ENCODE data around the gene C1orf74. TPM values are rescaled to one million over a fixed set of nuclear protein-coding genes. Genes with fewer than 3 reads are reported as not detected.

The C1orf74 gene
- total RNA-seq, 4 donors from 2014 or later = 0.38 to 0.82 (median 0.54) TPM

DNA sequence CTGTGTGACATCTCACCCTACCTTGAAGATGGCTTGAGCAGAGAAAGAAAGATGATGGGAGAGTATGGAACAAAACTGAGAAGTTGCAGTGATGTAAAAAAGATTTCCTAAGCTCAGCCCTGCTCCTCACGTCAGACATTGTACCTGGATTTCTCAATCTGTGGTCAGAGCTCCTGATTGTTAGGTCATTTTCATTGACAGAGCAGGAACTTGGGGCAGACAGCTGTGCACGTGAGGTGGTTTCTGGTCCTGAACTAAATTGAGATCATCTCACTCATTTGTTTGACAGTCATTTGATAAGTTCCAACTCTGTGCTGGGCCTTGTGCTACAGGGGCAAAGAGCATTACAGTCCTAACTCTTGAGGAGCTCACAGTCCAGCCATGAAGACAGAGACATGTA is 18.3 kb downstream of the C1orf74 start:
- ATAC-seq (no peak), DNase-seq (no peak)
- no peaks in the 10 kb centered on the region for H3K27me3 ChIP-seq
- no peaks in the 10 kb centered on the region for H3K9me3 ChIP-seq
- intact Hi-C loops (cut with DNase I; ENCODE audit: low total_unique reads) (no loop called here), in situ Hi-C loops (cut with MboI; ENCODE audit: low sequenced_read_pairs in 4 of 4) (no loop called here)
- H3K4me3 ChIP-seq = no peak overlapping the region
- no peaks in the 10 kb centered on the region for H3K36me3 ChIP-seq
- TF ChIP-seq, protein P1, sequence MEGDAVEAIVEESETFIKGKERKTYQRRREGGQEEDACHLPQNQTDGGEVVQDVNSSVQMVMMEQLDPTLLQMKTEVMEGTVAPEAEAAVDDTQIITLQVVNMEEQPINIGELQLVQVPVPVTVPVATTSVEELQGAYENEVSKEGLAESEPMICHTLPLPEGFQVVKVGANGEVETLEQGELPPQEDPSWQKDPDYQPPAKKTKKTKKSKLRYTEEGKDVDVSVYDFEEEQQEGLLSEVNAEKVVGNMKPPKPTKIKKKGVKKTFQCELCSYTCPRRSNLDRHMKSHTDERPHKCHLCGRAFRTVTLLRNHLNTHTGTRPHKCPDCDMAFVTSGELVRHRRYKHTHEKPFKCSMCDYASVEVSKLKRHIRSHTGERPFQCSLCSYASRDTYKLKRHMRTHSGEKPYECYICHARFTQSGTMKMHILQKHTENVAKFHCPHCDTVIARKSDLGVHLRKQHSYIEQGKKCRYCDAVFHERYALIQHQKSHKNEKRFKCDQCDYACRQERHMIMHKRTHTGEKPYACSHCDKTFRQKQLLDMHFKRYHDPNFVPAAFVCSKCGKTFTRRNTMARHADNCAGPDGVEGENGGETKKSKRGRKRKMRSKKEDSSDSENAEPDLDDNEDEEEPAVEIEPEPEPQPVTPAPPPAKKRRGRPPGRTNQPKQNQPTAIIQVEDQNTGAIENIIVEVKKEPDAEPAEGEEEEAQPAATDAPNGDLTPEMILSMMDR (IDR thresholded peaks at IDR 0.05 in 4 of 5, conservative IDR thresholded peaks at IDR 0.05 in 1 of 5) = no peak
- no peak for TF ChIP-seq POLR2A (IDR thresholded peaks at IDR 0.05)
- H3K27ac ChIP-seq = no peak overlapping the region
- peaks cover 9 to 12% of the 10 kb centered on the region in 2 donors for H3K4me1 ChIP-seq

DNA sequence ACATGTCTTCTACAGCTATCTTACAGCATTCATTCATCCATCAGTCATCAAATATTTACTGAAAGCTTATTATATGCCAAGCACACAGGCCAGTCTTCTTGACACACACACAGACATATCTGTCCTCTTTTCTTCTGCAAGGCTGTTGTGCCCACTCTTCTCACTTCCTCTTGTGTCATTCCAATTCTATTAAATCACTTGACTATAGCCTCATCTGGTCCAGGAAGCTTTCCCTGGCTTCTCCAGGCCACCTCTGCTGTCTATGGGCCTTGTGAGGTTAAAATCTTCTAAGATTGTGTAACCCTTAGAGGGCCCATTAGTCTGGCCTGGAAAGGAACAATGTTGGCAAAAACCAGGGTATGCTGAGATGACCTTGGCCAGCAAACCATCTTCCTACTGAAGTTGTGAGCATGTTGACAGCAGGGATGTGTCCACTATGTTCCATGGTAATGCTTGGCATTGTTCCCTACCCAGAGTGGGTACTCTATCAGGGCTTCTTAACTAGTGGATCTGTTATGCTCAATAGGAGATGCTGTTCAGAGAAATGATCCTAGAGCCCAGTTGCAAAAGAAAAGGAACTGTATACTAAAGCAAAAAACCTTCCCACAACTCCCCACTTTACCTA is 23.2 kb downstream of the C1orf74 start:
- no peak for DNase-seq
- in situ Hi-C loops (cut with MboI; ENCODE audit: low sequenced_read_pairs in 4 of 4) (no loop called here), intact Hi-C loops (cut with DNase I; ENCODE audit: low total_unique reads) (no loop called here)
- TF ChIP-seq POLR2A (IDR thresholded peaks at IDR 0.05) = no peak
- TF ChIP-seq, protein P1 (IDR thresholded peaks at IDR 0.05 in 4 of 5, conservative IDR thresholded peaks at IDR 0.05 in 1 of 5) = no peak
- H3K27ac ChIP-seq = no peak overlapping the region
- H3K4me1 ChIP-seq = peaks cover 0 to 12% of the 10 kb centered on the region in 2 donors
- no peaks in the 10 kb centered on the region for H3K36me3 ChIP-seq
- H3K9me3 ChIP-seq = no peaks in the 10 kb centered on the region
- H3K4me3 ChIP-seq = no peak overlapping the region
- H3K27me3 ChIP-seq = no peaks in the 10 kb centered on the region
- ATAC-seq = no peak

DNA sequence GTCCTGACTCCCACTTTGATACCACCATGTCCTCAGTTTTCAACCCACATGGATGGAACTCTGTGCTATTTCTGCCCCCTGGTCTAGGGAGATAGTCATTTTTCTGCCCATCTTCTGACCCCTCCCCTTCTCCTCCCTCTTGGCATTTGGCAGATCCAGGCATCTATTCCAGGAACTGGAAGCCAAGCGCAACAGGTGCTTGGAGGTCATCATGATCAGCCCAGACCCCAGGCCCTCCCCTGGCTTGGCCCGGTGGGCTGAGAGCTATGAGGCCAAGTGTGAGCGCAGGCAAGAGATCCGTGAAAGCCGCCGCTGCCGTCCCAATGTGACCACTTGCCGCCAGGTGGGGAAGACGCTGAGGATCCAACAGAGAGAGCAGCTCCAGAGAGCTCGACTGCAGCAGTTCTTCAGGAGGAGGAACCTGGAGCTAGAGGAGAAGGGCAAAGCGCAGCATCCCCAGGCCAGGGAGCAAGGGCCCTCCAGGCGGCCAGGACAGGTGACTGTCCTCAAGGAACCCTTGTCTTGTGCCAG is 24.5 kb downstream of the C1orf74 start:
- Histone ChIP-seq H3K36me3 (no peaks in the 10 kb centered on the region), H3K27ac (no peak overlapping the region), H3K27me3 (no peaks in the 10 kb centered on the region), H3K4me1 (peaks cover 0 to 12% of the 10 kb centered on the region in 2 donors), H3K4me3 (no peak overlapping the region), H3K9me3 (no peaks in the 10 kb centered on the region)
- no peak for DNase-seq
- intact Hi-C loops (cut with DNase I; ENCODE audit: low total_unique reads) (no loop called here), in situ Hi-C loops (cut with MboI; ENCODE audit: low sequenced_read_pairs in 4 of 4) (loop anchor here in 1 of 4 donors (5.0 kb wide), 1 partner anchor 183 kb away; no protein-coding TSS in a partner anchor)
- TF ChIP-seq, protein P1 (IDR thresholded peaks at IDR 0.05 in 4 of 5, conservative IDR thresholded peaks at IDR 0.05 in 1 of 5) = no peak
- TF ChIP-seq POLR2A (IDR thresholded peaks at IDR 0.05) = no peak
- no peak for ATAC-seq

DNA sequence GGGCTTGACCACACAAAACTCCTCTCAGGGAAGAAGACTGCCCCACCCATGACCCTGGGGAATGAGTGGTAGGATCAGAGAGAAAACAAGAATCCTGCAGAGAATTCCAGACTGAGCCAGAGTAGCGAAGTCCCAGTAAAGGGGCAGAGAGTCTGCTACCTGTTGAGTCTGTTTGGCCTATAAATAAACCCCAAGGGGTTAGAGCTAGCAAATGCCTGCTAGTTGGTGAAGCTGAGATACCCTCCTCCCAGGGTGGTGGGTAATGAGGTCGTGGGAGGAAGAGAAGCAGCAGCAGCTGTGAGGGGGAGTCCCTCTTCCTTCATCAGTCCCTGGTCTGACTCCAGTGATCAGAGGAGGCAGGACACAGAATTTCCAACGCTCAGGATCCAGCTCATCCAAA is 26.0 kb downstream of the C1orf74 start:
- Histone ChIP-seq H3K27ac (no peak overlapping the region), H3K4me3 (no peak overlapping the region), H3K9me3 (no peaks in the 10 kb centered on the region), H3K4me1 (peaks cover 0 to 12% of the 10 kb centered on the region in 2 donors), H3K36me3 (no peaks in the 10 kb centered on the region), H3K27me3 (no peaks in the 10 kb centered on the region)
- ATAC-seq (no peak), DNase-seq (no peak)
- intact Hi-C loops (cut with DNase I; ENCODE audit: low total_unique reads) = no loop called here
- TF ChIP-seq, protein P1 (IDR thresholded peaks at IDR 0.05 in 4 of 5, conservative IDR thresholded peaks at IDR 0.05 in 1 of 5) = no peak
- TF ChIP-seq POLR2A (IDR thresholded peaks at IDR 0.05) = no peak
- in situ Hi-C loops (cut with MboI; ENCODE audit: low sequenced_read_pairs in 4 of 4) = loop anchor here in 1 of 4 donors (5.0 kb wide), 1 partner anchor 181 kb away; no protein-coding TSS in a partner anchor
